Muscle of arm (tissue), 12 donors: ENCODE measurements around the gene ETFA. TPM values are rescaled to one million over a fixed set of nuclear protein-coding genes. Genes with fewer than 3 reads are reported as not detected.
A peak's percentile ranks its signal among the peaks of the same experiment; 100 is the strongest.
"Not testable (repeated sequence)": the region's sequence is repeated elsewhere in the genome, so short reads cannot be mapped to it uniquely, and the experiment has no call there.

ENCODE experiments used
- DNase-seq: peaks from one replicate; pipeline ENCODE4 v3.0.0-alpha.2; 2013
- polyA plus RNA-seq, 12 donors: library from polyadenylated mRNA; unstranded; fragments of 120-200 nt; gene quantifications; one replicate each; pipeline ENCODE4 v1.2.1, GENCODE V29; 2013; ENCODE audit not compliant: insufficient read length in 12 of 12

Gene ETFA
- polyA plus RNA-seq, 12 donors: 71.6 to 133 (median 118) TPM; not detected in 1

GRCh38 chr15:76289582-76289981 is 21.7 kb downstream of the ETFA start:
- no peak for DNase-seq

- no peak for DNase-seq
Measured at GRCh38 chr15:76286271-76286879, 24.9 kb downstream of the ETFA start.

GRCh38 chr15:76285241-76285825 is 25.9 kb downstream of the ETFA start:
- DNase-seq: no peak

GRCh38 chr15:76282465-76282864 is 28.8 kb downstream of the ETFA start:
- no peak for DNase-seq

- no peak for DNase-seq
Measured at GRCh38 chr15:76278651-76279050, 32.6 kb downstream of the ETFA start.

- no peak for DNase-seq
Measured at GRCh38 chr15:76274821-76275220, 36.4 kb downstream of the ETFA start.

- DNase-seq: no peak
Measured at GRCh38 chr15:76274226-76274625, 37.0 kb downstream of the ETFA start.

GRCh38 chr15:76270876-76271275 is 40.4 kb downstream of the ETFA start:
- no peak for DNase-seq

- no peak for DNase-seq
Measured at GRCh38 chr15:76267077-76267476, 44.2 kb downstream of the ETFA start.

GRCh38 chr15:76265769-76266168 is 45.5 kb downstream of the ETFA start:
- not testable (repeated sequence) for DNase-seq

- DNase-seq: no peak
Measured at GRCh38 chr15:76260246-76260938, 50.9 kb downstream of the ETFA start.

- DNase-seq: no peak
Measured at GRCh38 chr15:76259392-76259791, 51.9 kb downstream of the ETFA start.

GRCh38 chr15:76258460-76258859 is 52.8 kb downstream of the ETFA start:
- no peak for DNase-seq

GRCh38 chr15:76253691-76254473 is 57.4 kb downstream of the ETFA start:
- DNase-seq: no peak

- no peak for DNase-seq
Measured at GRCh38 chr15:76252249-76252648, 59.0 kb downstream of the ETFA start.

- no peak for DNase-seq
Measured at GRCh38 chr15:76251717-76252116, 59.6 kb downstream of the ETFA start.

GRCh38 chr15:76245072-76245610 is 66.1 kb downstream of the ETFA start:
- DNase-seq: no peak

GRCh38 chr15:76239786-76240185 is 71.5 kb downstream of the ETFA start:
- no peak for DNase-seq

GRCh38 chr15:76236350-76236749 is 74.9 kb downstream of the ETFA start:
- DNase-seq: no peak

GRCh38 chr15:76235186-76235826 is 76.0 kb downstream of the ETFA start:
- peak; percentile 5 for DNase-seq

- DNase-seq: no peak
Measured at GRCh38 chr15:76234337-76234889, 76.9 kb downstream of the ETFA start.
